ENCODE results near the gene ZNF17.
A peak's percentile ranks its signal among the peaks of the same experiment; 100 is the strongest.

Gene ZNF17

DNA sequence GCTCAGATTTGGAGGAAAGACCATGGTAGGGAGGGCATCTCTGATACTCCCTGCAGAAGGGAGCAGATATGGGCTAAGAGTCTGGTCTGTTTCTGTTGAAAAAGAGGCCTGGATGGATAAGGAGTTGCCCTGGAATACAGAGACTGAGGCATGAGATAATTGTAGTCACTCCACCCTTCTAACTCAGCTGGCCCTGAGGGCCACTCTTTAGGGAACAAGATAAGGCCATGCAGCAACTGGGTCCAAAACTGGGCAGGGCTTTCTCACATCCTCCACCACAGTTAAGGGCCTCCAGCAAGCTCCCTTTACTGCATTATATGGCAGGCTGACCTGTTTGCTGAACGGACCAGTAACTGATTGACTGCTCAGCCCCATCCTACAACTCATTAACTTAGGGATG lies 25.5 kb downstream of the ZNF17 start:
- H3K27me3 ChIP-seq, result no peaks in the 10 kb centered on the region
- H3K4me1 ChIP-seq, result no peaks in the 10 kb centered on the region
- H3K4me3 ChIP-seq (ENCODE audit: low read depth, low read length), result peak overlapping the region; percentile 91
- TF ChIP-seq, protein P1, sequence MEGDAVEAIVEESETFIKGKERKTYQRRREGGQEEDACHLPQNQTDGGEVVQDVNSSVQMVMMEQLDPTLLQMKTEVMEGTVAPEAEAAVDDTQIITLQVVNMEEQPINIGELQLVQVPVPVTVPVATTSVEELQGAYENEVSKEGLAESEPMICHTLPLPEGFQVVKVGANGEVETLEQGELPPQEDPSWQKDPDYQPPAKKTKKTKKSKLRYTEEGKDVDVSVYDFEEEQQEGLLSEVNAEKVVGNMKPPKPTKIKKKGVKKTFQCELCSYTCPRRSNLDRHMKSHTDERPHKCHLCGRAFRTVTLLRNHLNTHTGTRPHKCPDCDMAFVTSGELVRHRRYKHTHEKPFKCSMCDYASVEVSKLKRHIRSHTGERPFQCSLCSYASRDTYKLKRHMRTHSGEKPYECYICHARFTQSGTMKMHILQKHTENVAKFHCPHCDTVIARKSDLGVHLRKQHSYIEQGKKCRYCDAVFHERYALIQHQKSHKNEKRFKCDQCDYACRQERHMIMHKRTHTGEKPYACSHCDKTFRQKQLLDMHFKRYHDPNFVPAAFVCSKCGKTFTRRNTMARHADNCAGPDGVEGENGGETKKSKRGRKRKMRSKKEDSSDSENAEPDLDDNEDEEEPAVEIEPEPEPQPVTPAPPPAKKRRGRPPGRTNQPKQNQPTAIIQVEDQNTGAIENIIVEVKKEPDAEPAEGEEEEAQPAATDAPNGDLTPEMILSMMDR (IDR thresholded peaks at IDR 0.05; ENCODE audit: low read depth, low read length), result no peak
- H3K9me3 ChIP-seq, result no peaks in the 10 kb centered on the region
- no peak for DNase-seq
- peaks cover 9% of the 10 kb centered on the region for H3K36me3 ChIP-seq

DNA sequence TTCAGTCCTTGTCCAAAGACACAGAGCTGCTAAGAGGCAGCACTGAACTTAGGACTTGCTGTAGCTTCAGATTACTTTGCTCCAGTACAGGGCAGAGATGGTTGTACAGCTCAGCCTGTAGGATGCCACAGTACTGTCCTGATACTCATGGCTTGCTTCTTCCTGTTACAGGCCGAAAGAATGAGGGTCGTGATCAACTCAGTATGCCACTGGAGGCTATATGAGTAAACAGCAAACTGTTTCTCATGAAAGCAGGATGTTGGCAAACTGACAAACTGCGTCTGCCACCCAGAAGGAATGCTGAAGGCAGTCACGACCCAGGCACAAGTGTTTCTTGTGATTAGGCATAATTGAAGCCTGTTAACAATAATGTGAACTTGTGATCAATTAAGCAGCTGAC lies 27.0 kb downstream of the ZNF17 start:
- no peak for DNase-seq
- Histone ChIP-seq H3K4me1 (no peaks in the 10 kb centered on the region), H3K36me3 (peaks cover 22% of the 10 kb centered on the region), H3K27me3 (no peaks in the 10 kb centered on the region), H3K9me3 (0 out of 2 replicates have a peak, but pooled peaks cover under 1% of the 10 kb centered on the region), H3K4me3 (ENCODE audit: low read depth, low read length) (no peak overlapping the region)
- TF ChIP-seq, protein P1 (IDR thresholded peaks at IDR 0.05; ENCODE audit: low read depth, low read length), result no peak

DNA sequence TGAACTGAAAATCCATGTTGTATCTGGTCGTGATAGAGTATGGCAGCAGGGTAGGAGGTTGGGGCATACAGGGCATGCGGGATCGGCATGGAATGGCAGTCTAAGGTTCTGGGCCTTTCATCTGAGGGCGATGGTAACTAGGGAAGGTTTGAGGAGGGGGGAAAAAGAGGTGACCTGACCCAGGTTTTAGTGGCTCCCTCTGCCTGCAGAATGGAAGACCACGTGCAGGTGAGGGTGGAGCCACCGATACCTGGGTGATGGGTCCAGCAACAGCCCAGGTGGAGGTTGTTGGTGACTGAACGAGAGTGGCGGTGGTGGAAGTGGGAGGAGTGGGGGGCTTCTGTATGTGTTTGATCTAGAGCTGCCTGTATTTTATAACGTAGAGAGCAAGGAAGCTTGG lies 28.0 kb downstream of the ZNF17 start:
- Histone ChIP-seq H3K36me3 (peaks cover 32% of the 10 kb centered on the region), H3K9me3 (peaks cover 4% of the 10 kb centered on the region), H3K27me3 (no peaks in the 10 kb centered on the region), H3K4me1 (no peaks in the 10 kb centered on the region), H3K4me3 (ENCODE audit: low read depth, low read length) (no peak overlapping the region)
- no peak for DNase-seq
- TF ChIP-seq, protein P1 (IDR thresholded peaks at IDR 0.05; ENCODE audit: low read depth, low read length), result no peak

DNA sequence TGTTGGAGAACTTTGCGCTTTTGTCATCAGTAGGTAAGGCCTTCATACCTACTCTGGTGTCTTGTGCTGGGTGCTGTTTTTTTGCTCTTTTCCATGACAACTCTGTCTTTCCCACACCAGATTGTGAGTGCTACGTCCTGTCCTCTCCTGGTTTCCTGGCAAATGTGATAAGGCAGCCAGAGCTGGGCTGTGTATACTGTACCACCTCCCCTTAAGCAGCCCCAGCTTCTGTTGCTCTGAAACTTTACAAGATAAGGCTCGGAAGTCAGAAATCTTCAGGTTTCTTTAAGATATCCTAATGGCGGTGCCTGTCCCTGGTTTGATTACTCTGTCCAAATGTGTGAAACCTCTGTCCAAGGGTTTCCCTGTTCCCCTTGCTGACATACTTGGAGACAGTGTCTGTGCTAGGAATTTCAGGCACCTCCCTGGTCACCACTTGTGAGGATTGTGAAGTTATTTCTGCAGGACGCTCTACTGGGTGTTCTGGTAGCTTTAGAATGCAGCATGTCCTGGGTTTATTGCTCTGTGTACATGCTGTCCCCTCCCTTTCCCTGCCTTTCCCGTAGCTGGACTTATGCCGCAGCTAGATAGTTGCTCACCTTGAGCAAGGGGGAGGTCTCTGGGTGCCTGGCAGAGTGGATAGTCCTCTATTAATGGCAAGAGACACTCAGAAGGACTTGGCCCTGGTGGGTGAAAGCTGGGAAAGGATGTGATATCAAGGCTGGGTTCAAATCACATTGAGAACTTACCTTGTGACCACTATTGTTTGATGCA lies 31.2 kb downstream of the ZNF17 start:
- DNase-seq, result no peak
- Histone ChIP-seq H3K4me3 (ENCODE audit: low read depth, low read length) (no peak overlapping the region), H3K9me3 (peaks cover 4% of the 10 kb centered on the region), H3K4me1 (no peaks in the 10 kb centered on the region), H3K36me3 (peaks cover 59% of the 10 kb centered on the region), H3K27me3 (no peaks in the 10 kb centered on the region)
- TF ChIP-seq, protein P1 (IDR thresholded peaks at IDR 0.05; ENCODE audit: low read depth, low read length), result no peak

DNA sequence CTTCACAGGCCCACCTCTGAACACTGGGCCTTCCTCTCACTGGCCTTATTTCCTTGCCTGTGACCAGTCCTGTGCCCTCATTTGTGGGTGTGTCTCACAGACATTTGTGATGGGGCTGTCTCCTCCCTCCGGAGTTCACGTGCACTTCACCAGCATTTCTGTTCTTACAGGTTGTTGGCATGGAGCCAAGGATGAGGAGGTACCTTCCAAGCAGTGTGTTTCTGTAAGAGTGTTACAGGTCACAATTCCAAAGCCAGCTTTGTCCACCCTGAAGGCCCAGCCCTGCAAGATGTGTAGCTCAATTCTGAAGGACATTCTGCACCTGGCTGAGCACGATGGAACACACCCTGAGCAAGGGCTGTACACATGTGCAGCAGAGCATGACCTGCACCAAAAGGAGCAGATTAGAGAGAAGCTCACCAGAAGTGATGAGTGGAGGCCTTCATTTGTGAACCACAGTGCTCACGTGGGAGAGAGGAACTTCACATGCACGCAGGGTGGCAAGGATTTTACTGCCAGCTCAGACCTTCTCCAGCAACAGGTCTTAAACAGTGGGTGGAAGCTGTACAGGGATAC lies 32.2 kb downstream of the ZNF17 start:
- Histone ChIP-seq H3K4me3 (ENCODE audit: low read depth, low read length) (no peak overlapping the region), H3K36me3 (peaks cover 54% of the 10 kb centered on the region), H3K27me3 (no peaks in the 10 kb centered on the region), H3K4me1 (no peaks in the 10 kb centered on the region), H3K9me3 (peaks cover 4% of the 10 kb centered on the region)
- TF ChIP-seq, protein P1 (IDR thresholded peaks at IDR 0.05; ENCODE audit: low read depth, low read length), result no peak
- no peak for DNase-seq

DNA sequence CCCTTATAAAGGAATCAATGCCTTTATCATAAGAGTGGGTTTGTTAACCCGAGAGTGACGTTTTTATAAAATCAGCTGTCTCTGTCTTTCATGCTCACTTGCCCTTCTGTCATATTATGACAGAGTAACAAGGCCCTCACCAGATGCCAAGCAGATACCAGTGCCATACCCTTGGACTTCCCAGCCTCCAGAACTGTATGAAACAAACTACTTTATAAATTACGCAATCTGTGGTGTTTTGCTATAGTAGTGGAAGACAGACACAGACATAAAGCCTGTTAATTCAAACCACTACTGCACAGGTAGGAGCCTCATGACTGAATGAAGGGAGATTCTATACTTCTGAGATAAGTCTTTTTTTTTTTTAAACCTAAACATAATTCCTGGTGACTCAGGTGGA lies 41.3 kb downstream of the ZNF17 start:
- Histone ChIP-seq H3K27me3 (no peaks in the 10 kb centered on the region), H3K36me3 (no peaks in the 10 kb centered on the region), H3K9me3 (no peaks in the 10 kb centered on the region), H3K4me1 (no peaks in the 10 kb centered on the region), H3K4me3 (ENCODE audit: low read depth, low read length) (no peak overlapping the region)
- TF ChIP-seq, protein P1 (IDR thresholded peaks at IDR 0.05; ENCODE audit: low read depth, low read length), result no peak
- DNase-seq, result no peak

Measured in BE2C (cell line).